Fibroblast of skin of abdomen (primary cell): ENCODE results near the gene ABR.
"Not testable (repeated sequence)": the region's sequence is repeated elsewhere in the genome, so short reads cannot be mapped to it uniquely, and the experiment has no call there.

Experiments used
- DNase-seq: peaks from one replicate; pipeline ENCODE4 v3.0.0-alpha.2; 2013

Gene ABR

DNA sequence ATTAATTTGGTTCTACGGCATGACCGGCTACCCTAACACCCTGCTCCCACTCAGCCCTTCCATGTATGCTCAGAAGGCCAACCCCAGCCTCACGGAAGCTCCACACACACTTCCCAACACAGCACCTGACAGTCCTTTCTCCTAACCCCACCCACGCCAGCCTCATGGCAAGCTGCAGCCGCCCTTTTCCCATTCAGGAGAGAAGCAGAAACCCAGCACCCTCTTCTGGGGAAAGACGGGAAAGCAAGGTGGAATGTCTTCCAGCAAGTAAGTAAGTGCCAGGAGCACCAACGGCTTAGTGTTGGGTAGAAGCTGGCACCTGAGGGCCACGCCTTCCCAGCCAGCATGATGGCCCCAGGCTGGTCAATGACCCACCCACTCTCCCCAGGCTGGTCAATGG is 32.1 kb downstream of the ABR start:
- peak; percentile 17 for DNase-seq

DNA sequence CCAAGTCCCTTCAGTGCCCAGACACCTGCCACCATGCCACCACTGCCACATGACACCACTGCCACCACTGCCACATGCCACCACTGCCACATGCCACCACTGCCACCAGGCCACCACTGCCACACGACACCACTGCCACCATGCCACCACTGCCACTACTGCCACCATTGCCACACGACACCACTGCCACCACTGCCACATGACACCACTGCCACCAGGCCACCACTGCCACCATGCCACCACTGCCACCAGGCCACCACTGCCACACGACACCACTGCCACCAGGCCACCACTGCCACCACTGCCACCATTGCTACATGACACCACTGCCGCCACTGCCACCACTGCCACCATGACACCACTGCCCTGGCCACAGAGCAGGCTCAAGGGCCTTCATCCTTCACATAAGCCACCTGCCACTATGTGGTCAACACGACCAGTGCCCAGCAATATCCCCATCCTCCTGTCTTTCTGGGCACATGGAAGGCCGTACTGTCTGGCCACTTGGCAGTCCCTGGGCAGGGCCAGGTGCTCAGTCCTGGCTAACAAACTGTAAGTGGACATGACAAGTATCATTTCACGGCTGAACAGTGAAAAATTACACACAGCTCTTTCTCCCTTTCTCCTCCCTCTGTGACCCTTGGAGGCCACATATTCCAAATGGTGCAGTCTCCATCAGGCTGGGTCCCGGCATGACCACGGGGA is 33.1 kb downstream of the ABR start:
- DNase-seq: no peak

DNA sequence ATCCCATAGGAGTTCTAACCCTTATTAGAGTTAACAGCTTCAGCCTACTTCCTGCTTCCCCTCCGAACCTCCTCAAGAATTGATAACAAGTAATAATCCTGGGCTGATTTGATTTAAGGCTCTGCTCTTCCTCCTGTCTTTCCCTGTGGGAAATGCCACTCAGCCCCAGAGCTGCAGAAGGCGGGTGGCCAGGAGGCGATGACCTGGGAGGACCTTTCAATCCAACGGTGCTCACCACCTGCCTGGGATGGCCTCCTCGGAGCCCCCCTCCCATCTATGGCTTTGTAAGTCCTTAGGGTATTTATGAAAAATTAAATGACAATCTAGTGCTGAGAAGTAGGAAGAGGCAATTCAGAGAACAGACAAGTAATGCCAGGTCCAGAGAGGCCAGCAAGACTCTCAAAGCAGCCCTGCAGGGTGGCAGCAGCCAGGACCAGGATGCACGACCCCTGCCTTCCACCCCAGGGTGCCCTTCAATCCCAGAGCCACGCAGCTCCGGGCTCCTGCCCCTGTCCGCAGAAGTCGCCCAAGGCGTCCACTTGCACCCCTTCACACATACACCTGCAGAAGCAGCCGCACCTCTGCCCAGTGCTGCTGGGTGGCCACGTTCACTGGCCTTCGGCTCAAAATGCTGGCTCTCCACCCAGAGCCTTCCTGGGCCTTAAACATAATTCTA is 34.3 kb downstream of the ABR start:
- DNase-seq: no peak

DNA sequence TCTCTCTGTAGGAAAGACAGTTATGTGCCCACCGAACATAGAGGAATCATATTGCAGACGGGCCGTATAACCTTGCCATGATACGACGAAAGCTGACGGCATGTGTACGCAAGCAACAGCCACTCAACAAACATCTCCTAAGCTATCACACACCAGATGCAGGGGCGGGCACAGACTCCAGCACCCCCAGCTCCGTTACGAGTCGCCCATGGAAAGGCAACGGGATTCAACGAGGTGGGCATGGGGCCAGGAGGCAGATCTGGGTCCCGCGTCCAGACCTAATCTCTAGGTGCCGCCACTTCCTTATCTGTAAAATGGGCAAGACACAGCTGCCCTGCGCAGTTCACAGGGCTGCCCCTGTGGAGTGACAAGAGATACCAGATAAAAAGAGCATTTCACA is 35.6 kb downstream of the ABR start:
- DNase-seq: no peak

DNA sequence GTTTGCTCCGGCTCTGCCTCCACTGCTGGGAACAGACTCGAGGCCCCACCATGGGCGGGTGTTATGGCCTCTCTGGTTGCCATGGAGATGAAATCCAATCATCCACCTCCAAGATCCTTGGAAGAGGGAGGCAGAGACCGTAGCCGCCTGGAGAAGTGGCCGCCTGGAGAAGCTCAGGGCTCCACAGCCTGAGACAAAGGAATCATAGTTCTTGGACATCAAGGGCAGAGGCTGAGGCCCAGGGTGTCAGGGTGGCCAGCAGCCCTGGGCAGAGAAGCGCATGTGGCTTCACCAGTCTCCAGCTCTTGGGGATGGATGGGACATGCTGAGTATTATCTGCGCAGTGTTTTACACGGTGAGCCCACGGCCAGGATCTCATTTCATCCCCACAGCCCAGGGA is 36.2 kb downstream of the ABR start:
- peak; percentile 50 for DNase-seq

DNA sequence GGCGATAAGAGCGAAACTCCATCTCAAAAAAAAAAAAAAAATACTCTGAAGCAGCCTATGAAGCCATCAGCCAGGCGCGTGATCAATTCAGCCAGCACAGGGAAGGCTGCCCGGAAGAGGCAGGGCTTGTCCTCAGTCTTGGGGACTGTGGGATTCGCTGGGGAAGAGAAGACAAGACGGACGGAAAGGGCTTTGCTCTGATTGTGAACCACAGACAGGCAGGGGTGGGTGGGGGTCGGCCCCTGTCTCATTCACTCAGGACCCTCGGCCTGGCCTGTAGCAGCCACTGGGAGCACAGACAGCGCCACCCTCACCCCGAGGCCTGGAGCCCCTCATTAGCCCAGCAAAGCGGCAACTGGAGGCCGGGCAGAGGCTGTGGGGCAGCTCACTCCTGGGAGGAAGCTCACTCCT is 37.2 kb downstream of the ABR start:
- no peak for DNase-seq

DNA sequence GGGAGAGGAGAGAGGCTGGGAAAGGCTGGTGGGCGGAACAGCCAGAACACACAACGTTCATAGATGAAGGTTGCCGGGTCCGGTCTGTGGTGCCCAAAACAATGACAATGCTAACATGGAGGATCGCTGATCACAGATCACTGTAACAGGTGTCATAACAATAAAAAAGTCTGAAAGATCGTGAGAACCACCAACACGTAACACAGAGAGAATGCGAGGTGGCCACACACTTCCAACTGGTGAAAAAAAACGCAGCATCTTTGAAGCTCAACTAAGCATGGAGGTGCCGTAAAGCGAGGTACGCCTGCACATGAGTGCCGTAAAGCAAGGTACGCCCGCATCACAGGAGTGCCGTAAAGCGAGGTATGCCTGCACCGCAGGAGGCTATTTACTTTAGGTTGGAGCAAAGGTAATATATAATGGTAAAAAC is 42.3 kb downstream of the ABR start:
- no peak for DNase-seq

DNA sequence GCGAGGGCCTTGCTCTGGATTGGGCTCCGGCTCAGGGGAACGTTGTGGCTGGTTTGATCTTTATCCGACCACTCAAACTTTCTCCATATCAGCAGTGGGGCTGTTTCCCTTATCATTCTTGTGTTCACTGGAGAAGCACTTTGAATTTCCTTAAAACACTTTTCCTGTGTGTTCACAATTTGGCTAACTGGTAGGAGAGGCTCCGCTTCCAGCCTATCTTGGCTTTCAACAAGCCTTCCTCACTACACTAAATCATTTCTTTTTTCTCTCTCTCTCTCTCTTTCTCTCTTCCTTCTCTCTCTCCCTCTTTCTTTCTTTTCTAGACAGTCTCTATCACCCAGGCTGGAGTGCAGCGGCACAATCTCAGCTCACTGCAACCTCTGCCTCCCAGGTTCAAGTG is 43.0 kb downstream of the ABR start:
- no peak for DNase-seq

DNA sequence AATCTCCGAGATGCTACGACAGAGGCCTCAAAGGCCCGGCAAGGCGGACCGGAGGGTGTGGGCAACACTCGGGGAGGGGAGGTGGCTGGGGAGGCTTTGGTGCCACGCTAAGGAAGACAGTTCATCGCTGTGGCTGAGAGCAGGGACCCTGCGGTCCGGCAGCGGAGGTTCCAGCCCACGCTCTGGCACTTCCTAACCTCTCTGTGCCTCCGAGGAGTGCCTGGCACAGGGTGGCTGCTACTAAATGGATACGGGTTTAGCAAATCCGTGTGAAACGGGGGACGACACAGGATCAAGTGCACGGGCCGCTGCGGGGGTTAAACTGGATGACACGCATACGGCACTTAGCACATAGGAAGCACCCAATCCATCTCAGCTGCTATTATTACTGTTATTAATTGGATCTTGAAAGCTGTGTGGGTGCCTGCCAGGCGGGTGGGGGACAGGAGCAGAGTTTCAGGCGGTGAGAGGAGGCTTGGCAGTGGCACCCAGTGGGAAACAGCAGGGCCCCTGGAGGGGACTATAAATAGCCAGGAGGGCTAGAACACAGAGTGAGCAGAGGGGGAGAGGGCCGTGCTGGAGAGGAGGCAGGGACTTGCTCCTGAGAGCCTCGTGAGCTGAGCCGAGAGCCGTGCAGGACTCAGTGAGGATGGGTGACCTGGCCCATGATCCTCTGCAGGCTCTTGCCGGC is 45.0 kb downstream of the ABR start:
- no peak for DNase-seq

DNA sequence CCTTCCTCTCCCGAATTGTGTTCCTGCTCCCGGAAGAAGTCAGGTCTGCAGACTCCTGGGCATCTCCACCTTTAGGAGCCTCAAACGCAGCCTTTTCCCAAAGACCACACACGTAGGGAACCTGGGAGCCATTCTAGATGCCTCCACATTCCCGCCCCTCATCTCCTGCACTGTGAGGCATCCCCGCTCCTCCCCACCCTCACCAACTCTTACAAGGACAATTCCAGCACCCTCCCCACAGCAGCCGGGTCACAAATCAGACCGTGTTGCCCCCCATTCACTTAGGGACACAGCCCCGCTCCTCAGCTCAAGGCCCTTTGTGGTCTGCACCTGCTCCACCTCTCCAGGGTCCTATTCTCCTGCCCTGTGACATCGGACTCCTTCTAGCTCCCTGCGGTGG is 49.6 kb downstream of the ABR start:
- DNase-seq: no peak

DNA sequence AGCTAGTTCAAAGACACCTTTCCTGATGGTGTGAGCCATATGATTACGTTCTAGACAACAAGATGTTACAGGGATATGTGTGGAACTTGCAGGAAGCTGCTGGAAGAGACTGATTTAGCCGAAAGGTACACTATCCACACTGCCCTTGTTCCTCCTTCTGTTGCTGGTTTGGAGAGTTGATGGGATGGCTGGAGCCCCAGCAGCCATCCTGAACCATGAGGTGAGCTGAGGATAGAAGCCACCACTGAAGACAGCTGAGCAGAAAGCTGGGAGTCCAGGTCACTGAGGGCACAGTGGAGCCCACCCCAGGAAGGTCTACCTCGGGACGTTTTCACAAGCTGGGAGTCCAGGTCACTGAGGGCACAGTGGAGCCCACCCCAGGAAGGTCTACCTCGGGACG is 51.3 kb downstream of the ABR start:
- not testable (repeated sequence) for DNase-seq

DNA sequence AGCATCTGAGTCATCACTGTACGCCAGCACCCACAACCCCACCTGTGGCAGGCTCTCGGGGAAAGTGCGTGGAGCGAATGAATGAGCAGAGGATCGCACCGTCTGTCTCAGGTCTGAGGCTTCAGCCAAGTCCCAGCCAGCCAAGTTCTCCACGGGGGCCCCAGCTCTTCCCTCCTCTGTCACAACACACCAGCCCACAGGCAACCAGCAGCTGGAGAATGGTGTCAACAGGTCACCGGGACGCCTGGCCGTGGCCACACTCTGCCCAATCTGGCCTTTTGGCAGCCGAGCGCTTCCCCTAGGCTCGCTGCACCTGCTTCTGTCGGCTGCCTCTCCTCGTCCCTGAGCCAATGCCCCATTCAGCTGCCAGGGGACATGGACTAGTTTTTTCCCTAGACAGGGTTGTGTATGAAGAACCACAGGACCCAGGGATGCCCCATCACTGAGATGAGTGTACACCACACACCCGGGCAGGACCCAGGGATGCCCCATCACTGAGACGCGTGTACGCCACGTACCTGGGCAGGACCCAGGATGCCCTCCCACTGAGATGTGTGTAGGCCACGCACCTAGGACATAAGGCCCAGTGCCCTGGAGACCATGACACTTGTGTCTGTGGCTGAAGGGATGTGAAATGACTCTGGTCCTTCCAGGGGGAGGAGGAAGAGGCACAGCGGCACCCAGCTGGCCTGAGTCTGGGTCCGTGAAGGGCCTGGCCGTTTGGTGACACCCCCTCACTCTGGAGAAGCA is 52.8 kb downstream of the ABR start:
- DNase-seq: no peak

DNA sequence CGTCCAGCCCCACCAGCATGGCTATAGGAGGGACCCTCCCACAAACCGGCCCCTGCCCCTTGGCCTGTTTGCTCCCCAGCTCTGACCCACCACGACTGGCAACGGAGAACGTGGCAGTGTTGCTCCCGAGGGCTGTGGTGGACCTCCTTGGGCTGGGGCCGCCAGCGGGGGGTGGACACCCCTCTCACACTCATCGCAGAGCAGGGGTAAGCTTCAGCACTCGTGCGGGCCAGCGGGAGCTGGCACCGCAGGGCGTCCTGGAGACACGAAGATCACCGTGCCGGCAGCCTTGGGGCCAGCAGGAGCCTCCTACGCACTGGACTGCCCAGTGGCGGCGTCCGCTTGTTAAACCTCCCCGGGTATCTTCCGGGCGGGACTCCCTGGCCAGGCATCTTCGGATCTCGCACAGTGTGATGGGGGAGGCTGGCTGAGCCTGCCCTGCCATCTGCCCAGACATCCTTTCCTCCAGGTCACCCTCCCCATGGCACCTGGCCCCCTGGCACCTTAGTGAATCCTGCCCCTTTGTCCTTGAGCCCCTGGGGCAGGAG is 53.5 kb downstream of the ABR start:
- DNase-seq: no peak

DNA sequence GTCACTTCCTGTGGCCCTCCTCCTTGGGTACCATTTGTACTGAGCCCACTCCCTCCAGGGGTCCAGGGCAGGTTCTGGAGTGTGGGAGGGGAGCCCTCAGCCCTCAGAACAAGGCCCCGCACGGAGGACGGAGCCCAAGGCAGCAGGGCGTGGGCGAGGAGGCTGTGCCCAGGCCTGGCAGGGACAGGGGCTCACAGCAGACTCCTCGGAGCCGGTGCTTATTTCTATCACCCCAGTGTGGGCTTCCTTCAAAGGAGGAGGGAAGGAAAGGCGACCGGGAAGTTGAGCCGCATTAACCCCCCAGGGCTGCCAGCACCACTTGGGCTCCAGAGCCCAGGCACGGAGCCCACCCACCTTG is 54.0 kb downstream of the ABR start:
- DNase-seq: no peak

DNA sequence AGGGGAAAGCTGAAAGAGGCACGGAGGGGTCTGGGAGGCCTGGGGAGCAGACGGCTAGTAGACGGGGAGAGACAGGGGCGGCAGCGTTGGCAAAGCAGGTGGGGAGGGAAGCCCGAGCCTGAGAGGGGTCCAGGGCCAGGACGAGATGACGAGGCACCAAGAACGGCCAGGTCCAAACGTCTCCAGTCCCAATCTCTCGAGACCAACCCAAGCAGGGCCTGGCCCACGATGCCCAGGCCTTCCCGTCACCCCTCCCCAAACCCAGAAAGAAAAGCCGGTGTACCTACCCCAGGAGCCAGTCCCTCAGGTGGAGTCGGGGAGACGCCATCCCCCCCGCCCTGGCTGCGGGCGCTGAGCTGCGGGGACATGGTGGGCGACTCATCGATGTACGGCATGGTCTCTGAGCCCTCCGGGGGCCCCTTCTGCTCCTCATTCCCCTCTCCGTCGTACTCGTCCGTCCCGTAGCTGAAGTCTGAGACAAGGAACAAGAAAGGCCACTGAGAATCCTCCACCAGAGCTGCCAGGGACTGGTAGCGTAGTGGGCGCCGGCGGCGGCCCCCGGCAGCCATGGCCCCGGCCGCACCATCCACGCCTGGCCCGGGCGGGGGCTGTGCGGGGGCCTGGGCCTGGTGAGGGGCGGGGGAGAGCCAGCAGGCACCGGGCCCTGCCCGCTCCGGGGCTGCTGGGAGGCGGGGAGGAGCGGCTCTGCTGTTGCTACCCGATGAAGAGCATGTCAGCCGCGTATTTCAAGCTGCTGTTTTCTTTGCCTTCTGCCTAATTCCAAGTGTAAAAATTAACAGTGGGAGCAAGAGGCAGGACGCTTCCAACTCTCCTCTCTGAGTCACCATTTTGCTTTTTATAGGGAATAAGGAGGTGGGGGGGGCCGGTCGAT is 54.6 kb downstream of the ABR start:
- no peak for DNase-seq

DNA sequence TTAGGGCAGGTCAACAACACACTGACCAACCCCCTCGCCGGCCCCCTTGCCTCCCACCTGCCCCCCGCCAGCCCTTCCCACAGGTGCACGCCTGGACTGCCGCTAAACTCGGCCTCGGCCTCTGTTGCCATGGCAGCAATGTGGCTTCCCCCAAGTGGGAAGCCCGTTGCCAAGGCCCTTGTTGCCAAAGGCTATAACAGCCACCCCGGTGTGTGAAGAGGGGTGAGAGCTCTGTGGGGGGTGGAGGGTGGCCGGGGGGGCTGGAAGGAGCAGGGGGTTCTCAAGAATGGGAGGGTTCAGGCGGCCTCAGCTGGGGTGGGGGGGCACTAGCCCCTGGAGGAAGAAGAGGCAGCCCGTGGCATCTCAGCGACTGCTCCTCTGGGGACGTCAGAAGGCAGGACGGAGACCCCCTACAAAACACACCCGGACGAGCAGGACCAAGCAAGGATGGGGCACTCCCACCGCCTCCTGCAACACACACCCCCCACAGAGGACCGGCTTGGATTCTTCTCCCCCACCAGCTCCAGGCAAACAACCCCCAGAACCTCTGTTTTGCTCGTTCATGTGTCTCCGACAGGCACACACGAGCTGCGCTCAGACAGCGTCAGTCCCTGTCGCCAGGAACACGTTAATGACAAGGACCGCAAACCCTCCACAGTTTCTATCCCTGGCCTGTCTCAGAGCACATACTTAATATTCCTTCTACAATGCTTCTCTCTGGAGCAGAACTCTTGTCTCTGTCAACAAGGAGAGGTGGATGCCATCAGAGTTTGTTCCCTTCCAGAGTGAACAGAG is 55.7 kb downstream of the ABR start:
- no peak for DNase-seq

DNA sequence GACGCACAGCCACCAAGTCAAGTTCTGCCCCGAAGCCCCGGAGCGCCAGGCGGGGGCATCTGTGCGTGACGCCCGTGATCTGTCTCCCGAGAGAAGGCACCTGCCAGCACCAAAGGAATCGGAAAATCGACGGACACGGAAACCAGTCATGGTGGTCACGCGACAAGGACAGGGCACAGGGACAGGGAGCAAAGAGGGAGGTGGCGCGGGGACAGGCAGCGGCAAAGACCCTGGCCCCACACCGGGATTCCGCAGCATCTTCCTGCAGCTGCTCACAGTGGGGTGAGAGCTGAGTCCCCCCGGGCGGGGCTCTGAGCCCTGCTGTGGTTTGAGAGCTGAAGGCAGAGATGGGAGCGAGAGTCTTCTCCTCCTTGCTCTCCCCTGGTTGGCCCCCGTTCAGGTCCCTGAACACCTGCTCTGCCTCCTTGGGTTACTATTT is 56.4 kb downstream of the ABR start:
- no peak for DNase-seq

DNA sequence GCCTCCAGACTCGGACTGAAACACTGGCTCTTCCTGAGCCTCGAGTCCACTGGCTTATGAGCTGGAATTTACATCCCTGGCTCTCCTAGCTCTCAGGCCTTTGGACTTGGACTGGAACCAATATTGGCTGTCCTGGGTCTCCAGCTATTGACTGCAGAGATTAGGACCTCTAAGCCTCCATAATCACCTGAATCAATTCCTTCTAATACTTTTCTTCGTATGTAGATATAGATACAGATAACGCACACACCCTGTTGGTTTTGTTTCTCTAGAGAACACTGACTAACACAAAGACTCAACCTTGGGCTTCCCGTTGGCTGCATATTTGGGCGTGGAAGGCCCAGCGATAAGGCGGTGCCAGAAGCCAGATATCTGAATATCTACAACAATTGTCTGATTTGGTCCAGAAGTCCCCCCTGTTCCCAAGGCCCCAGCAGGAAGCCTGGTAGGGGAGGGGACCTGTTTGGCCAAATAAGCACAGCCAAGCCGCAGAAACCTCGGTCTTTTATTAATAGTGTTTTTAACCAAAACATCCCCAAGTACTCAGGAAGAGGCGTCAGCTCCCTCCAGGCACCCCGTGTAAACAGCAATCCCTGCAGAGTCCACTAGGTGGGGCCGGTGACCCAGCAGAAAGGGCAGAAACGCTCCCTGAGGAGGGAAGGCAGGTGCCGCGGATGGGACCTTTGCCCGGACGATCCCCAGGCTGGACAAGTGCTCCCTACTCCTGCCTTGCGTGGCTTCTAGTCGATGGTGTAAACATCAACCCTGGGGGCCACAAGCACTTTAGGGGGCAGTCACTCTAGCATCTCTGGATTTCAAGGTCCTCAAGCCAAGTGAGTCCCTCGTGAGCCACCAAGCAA is 57.0 kb downstream of the ABR start:
- DNase-seq: peak; percentile 48

DNA sequence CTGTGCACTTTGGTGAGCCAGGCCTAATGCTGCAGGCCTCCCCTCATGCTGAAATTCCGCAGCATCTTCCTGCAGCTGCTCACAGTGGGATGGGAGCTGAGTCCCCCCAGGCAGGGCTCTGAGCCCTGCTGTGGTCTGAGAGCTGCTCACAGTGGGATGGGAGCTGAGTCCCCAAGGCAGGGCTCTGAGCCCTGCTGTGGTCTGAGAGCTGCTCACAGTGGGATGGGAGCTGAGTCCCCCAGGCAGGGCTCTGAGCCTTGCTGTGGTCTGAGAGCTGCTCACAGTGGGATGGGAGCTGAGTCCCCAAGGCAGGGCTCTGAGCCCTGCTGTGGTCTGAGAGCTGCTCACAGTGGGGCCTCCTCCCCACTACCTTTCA is 58.4 kb downstream of the ABR start:
- DNase-seq: not testable (repeated sequence)
